Endothelial cell of umbilical vein (primary cell): ENCODE measurements around the gene AP1B1. TPM values are rescaled to one million over a fixed set of nuclear protein-coding genes. Genes with fewer than 3 reads are reported as not detected.

ENCODE experiments used
- BruUV-seq: library from RNA; stranded (reverse); fragments of 400-500 nt; replicated peaks from 2 replicates; lab custom pipeline; 2021; lab: Mats Ljungman, UMichigan
- CTCF ChIA-PET: fragments of 300-600, 350-600 bp; sonication (Branson Sonifier 250); formaldehyde crosslinking; loops from one replicate; lab custom pipeline; 2021; ENCODE audit warnings: antibody characterized with exemption, inconsistent platforms; lab: Charles Lee
- POLR2A ChIA-PET: fragments of 300-600, 350-600 bp; sonication (Branson Sonifier 250); formaldehyde crosslinking; loops from one replicate; lab custom pipeline; 2021; ENCODE audit warnings: antibody characterized with exemption, inconsistent platforms; lab: Charles Lee
- DNase-seq: peaks from one replicate; pipeline ENCODE4 v3.0.0-alpha.2; 2011; ENCODE audit warnings: low read depth, low spot score
- FAIRE-seq: peaks from 2 replicates; lab custom pipeline; 2011; peaks lifted over from hg19 to GRCh38; lab: Jason Lieb, UNC
- H2AFZ ChIP-seq: 2 replicates; pipeline ENCODE4 v1.6.0; 2012; ENCODE audit warnings: low read depth, low read length, control low read depth, inconsistent platforms
- H3K27ac ChIP-seq: 2 replicates; pipeline ENCODE4 v1.5.1; 2011; ENCODE audit warnings: low read depth, mild to moderate bottlenecking, control low read depth, low read length, moderate library complexity; ENCODE audit not compliant: insufficient read depth
- H3K27me3 ChIP-seq, 2 experiments: 2 replicates each; pipeline versions ENCODE4 v1.6.0 to v1.6.1; 2011; ENCODE audit warnings: low read length in 2 of 2, mixed read lengths in 1 of 2; ENCODE audit not compliant: control insufficient read depth in 2 of 2, insufficient read depth in 2 of 2
- H3K36me3 ChIP-seq, 2 experiments: 2 replicates in 1 of 2; 3 replicates in 1 of 2; pipeline ENCODE4 v1.5.1; 2011; ENCODE audit warnings: low read length in 2 of 2, mild to moderate bottlenecking in 1 of 2, moderate library complexity in 1 of 2; ENCODE audit not compliant: control insufficient read depth in 2 of 2, insufficient read depth in 2 of 2; ENCODE audit errors: extremely low read depth in 1 of 2
- H3K4me1 ChIP-seq: 3 replicates; pipeline ENCODE4 v1.5.1; 2011; ENCODE audit warnings: mild to moderate bottlenecking, low read length; ENCODE audit not compliant: control insufficient read depth, insufficient read depth; ENCODE audit errors: extremely low read depth
- H3K4me2 ChIP-seq: 2 replicates; pipeline ENCODE4 v1.6.1; 2011; ENCODE audit warnings: low read length, control low read depth, mixed read lengths; ENCODE audit not compliant: insufficient read depth
- H3K4me3 ChIP-seq, 3 experiments: fragments of 200-600 bp in 1 of 3; sonication (generic), shearing (Covaris generic) in 1 of 3; replicated peaks in 1 of 3; 2 replicates each; pipeline ENCODE4 v1.5.1; 2011 to 2016; ENCODE audit warnings: control low read depth in 3 of 3, low read length in 3 of 3, mild to moderate bottlenecking in 2 of 3, inconsistent platforms in 1 of 3, low read depth in 1 of 3, moderate library complexity in 1 of 3; ENCODE audit not compliant: insufficient read depth in 1 of 3
- H3K79me2 ChIP-seq: 2 replicates; pipeline ENCODE4 v1.6.0; 2012; ENCODE audit warnings: low read length, inconsistent platforms; ENCODE audit not compliant: control insufficient read depth, insufficient read depth
- H3K9ac ChIP-seq: replicated peaks from 2 replicates; pipeline ENCODE3; 2011; ENCODE audit warnings: low read length, control low read depth; ENCODE audit not compliant: insufficient read depth; ENCODE audit errors: extremely low read depth
- H3K9me1 ChIP-seq: replicated peaks from 3 replicates; pipeline ENCODE4 v1.6.0; 2011; ENCODE audit warnings: mild to moderate bottlenecking, low read length; ENCODE audit not compliant: control insufficient read depth, insufficient read depth; ENCODE audit errors: extremely low read depth
- H3K9me3 ChIP-seq: replicated peaks from 2 replicates; pipeline ENCODE4 v1.5.1; 2012; ENCODE audit warnings: low read length, inconsistent platforms; ENCODE audit not compliant: control insufficient read depth, insufficient read depth
- H4K20me1 ChIP-seq: replicated peaks from 2 replicates; pipeline ENCODE3; 2011; ENCODE audit warnings: mild to moderate bottlenecking, low read length; ENCODE audit not compliant: control insufficient read depth, insufficient read depth; ENCODE audit errors: extremely low read depth
- CTCF ChIP-seq, 2 donors: IDR thresholded peaks; 1 replicate in 1 of 2; 2 replicates in 1 of 2; pipeline ENCODE4 v1.5.1; 2011; ENCODE audit warnings: low read length in 2 of 2, mild to moderate bottlenecking in 2 of 2, moderate library complexity in 2 of 2, control low read depth in 1 of 2, inconsistent platforms in 1 of 2, low read depth in 1 of 2; ENCODE audit not compliant: insufficient read depth in 1 of 2; ENCODE audit errors: extremely low read depth in 1 of 2
- EZH2 ChIP-seq: IDR thresholded peaks from 2 replicates; pipeline ENCODE4 v1.6.1; 2012; ENCODE audit warnings: borderline replicate concordance, low read depth, mild to moderate bottlenecking, moderate library complexity, low read length, inconsistent platforms; ENCODE audit not compliant: severe bottlenecking
- FOS ChIP-seq: IDR thresholded peaks from 2 replicates; pipeline ENCODE4 v1.6.1; 2011; ENCODE audit warnings: mild to moderate bottlenecking, low read length, moderate library complexity, borderline replicate concordance; ENCODE audit not compliant: insufficient read depth
- GATA2 ChIP-seq: IDR thresholded peaks from 2 replicates; pipeline ENCODE4 v1.7.0; 2011; ENCODE audit warnings: low read depth, mild to moderate bottlenecking, moderate library complexity, mixed read lengths, low read length; ENCODE audit not compliant: insufficient read length, insufficient read depth
- JUN ChIP-seq: IDR thresholded peaks from 2 replicates; pipeline ENCODE4 v1.6.1; 2011; ENCODE audit warnings: borderline replicate concordance, low read depth; ENCODE audit not compliant: insufficient read length, insufficient read depth
- MAX ChIP-seq: IDR thresholded peaks from 2 replicates; pipeline ENCODE4 v1.6.1; 2011; ENCODE audit not compliant: insufficient read depth, insufficient read length
- MYC ChIP-seq: IDR thresholded peaks from one replicate; pipeline ENCODE4 v1.6.1; 2011; ENCODE audit warnings: mild to moderate bottlenecking, low read depth, low read length
- POLR2A ChIP-seq: IDR thresholded peaks from 2 replicates; pipeline ENCODE4 v1.6.1; 2012; ENCODE audit warnings: low read depth, mild to moderate bottlenecking, control low read depth, low read length
- POLR2AphosphoS5 ChIP-seq: IDR thresholded peaks from 2 replicates; pipeline ENCODE4 v1.6.1; 2012; ENCODE audit warnings: low read depth, mild to moderate bottlenecking, control low read depth, low read length, moderate library complexity; ENCODE audit not compliant: insufficient read depth
- dilution Hi-C: fragments of 300-500 bp; cut with MboI; formaldehyde crosslinking; loops from one replicate; pipeline ENCODE4 v1.15.0; 2019; ENCODE audit warnings: low sequenced_read_pairs; ENCODE audit not compliant: extremely low pct_ligation_motif_present
- intact Hi-C: fragments of 100-400 bp; cut with micrococcal nuclease; formaldehyde crosslinking; loops from one replicate; pipeline ENCODE4 v1.10.0; 2022
- polyA plus RNA-seq, 4 experiments: library from polyadenylated mRNA; depleted of rRNA in 3 of 4; stranded (reverse) in 3 of 4; unstranded in 1 of 4; fragments of >200 nt; gene quantifications; 2 replicates each; pipeline versions ENCODE4 v1.2.1 to v1.2.3, GENCODE V29; 2011 to 2012; ENCODE audit warnings: missing spikeins in 1 of 4
- total RNA-seq: library from RNA; stranded (reverse); gene quantifications from 2 replicates; pipeline ENCODE4 v1.2.3, GENCODE V29; 2021

Gene AP1B1
- total and polyA plus RNA-seq, 2 donors (not counting 3 experiments of a cell fraction or from before 2014, with no cell fraction given): 107 to 131 TPM

GRCh38 chr22:29342177-29342576 lies 46.2 kb downstream of the AP1B1 start:
- dilution Hi-C loops: no loop called here
- CTCF ChIA-PET: no interaction called here
- Histone ChIP-seq H3K4me1 (no peaks in the 10 kb centered on the region), H3K4me3 (no peak overlapping the region), H3K79me2 (no peaks in the 10 kb centered on the region), H3K36me3 (peaks cover 15 to 76% of the 10 kb centered on the region in 2 experiments), H3K27me3 (no peaks in the 10 kb centered on the region), H4K20me1 (no peaks in the 10 kb centered on the region), H3K27ac (no peak overlapping the region), H2AFZ (no peak overlapping the region), H3K4me2 (no peak overlapping the region), H3K9me3 (no peaks in the 10 kb centered on the region), H3K9ac (no peak overlapping the region), H3K9me1 (no peaks in the 10 kb centered on the region)
- TF ChIP-seq JUN (no peak), MYC (no peak), EZH2 (no peak), POLR2A (no peak), GATA2 (no peak), CTCF (IDR thresholded peaks at IDR 0.05; ENCODE audit: extremely low read depth in 1 of 2, insufficient read depth in 1 of 2, low read depth in 1 of 2, low read length in 2 of 2) (no peak), MAX (no peak), FOS (no peak), POLR2AphosphoS5 (no peak)
- intact Hi-C loops: no loop called here
- DNase-seq (no peak), FAIRE-seq (no peak)
- POLR2A ChIA-PET: interaction anchor here (0.7 kb wide), 1 partner anchor 22 kb away, joined by 3 read pairs; no protein-coding TSS in a partner anchor
- BruUV-seq: no TSS peak
